ENCODE results near the gene RALGPS1. TPM values are rescaled to one million over a fixed set of nuclear protein-coding genes. Genes with fewer than 3 reads are reported as not detected.

The RALGPS1 gene
- total RNA-seq, 2 experiments from 2014 or later: 4.8 to 5.1 TPM

DNA sequence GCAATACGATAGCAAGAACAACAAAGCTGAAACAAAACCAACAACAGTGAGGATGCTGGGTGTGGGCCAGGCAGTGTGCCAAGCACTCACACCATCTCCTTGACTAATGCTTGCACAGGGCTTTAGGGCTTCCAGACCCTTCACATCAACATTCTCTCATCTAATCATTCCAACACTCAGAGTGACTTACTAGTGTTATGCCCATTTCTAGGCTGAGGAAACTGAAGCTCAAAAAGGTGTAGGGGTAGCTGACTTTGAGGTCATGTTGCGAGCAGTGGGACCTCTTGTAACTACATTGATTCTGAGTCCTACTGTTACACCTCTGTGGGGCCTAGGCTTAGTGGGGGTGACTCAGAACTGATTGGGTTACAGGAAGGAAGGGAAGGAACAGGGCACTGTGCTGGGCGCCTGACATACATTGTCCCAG, 198.2 kb downstream of the RALGPS1 start:
- DNase-seq: no peak
- POLR2A ChIA-PET: no interaction called here
- H3K27ac Mint-ChIP-seq: no peak overlapping the region
- H3K9me3 Mint-ChIP-seq: no peaks in the 10 kb centered on the region
- ATAC-seq (ENCODE audit: low read depth): no peak
- H3K27me3 Mint-ChIP-seq: peaks cover 4% of the 10 kb centered on the region
- no peak overlapping the region for H3K4me3 Mint-ChIP-seq
- H3K36me3 Mint-ChIP-seq: peaks cover 1% of the 10 kb centered on the region
- H3K4me1 Mint-ChIP-seq: peaks cover 19% of the 10 kb centered on the region

DNA sequence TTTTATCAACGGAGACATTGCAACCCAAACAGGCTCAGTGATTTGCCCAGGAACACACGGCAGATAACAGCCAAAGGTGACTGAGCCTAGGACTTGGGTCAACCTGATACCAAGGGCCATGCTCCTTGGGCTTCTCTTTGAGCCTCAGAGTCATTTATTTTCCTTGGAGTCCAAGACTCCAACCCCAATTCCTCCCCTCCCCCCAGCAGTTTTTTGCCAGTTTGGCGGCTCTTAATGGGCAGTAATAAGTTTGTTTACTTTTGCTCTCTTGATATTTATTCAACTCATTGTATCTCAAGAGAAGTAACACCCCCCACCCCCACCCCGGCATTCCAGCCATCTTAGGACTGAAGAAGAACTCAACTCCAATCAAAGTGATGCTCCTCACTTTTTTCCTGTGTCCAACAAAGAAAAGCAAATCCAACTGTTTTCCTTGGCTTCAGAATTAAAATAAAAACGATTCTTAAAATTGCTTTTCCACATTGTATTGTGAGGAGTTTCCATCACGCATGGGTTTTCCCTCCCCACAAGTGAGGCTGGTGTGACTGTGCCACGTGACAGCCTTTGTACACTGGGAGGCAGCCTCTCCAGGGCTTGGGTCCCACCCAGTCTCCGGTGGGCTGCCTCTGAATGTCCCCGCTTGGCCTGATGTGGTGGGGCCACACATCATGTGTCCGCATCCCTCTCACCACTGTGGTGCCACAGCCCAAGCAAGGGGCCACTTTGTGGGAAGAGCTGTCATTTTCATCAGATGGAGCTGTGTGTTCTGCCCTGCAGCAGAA, 198.8 kb downstream of the RALGPS1 start:
- peaks cover 4% of the 10 kb centered on the region for H3K27me3 Mint-ChIP-seq
- H3K9me3 Mint-ChIP-seq: no peaks in the 10 kb centered on the region
- peaks cover 19% of the 10 kb centered on the region for H3K4me1 Mint-ChIP-seq
- H3K27ac Mint-ChIP-seq: no peak overlapping the region
- peaks cover 1% of the 10 kb centered on the region for H3K36me3 Mint-ChIP-seq
- no peak for ATAC-seq (ENCODE audit: low read depth)
- POLR2A ChIA-PET: no interaction called here
- no peak overlapping the region for H3K4me3 Mint-ChIP-seq
- DNase-seq: no peak

DNA sequence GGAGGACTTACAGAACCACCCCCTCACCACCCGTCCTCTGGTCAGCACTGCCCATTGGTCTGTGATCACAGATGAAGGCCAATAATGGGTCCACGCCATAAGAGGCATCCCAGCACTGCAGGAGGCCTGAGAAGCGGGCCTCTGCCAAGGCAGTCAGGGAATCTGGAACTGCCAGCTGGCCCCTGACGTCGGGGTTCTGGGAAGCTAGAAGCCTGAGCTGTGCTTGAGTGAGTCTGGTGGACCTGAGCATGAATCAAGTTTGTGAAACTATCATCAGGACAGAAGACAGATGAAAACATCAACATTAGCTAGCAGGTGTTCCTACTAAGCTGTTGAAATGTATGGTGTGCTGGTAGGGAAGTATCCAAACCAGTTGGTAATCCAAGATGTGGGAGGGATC, 200.0 kb downstream of the RALGPS1 start:
- Mint-ChIP-seq H3K4me1 (peaks cover 28% of the 10 kb centered on the region), H3K36me3 (peaks cover 1% of the 10 kb centered on the region), H3K27ac (no peak overlapping the region), H3K27me3 (peaks cover 10% of the 10 kb centered on the region), H3K9me3 (no peaks in the 10 kb centered on the region), H3K4me3 (no peak overlapping the region)
- DNase-seq: no peak
- ATAC-seq (ENCODE audit: low read depth): no peak
- POLR2A ChIA-PET: no interaction called here

DNA sequence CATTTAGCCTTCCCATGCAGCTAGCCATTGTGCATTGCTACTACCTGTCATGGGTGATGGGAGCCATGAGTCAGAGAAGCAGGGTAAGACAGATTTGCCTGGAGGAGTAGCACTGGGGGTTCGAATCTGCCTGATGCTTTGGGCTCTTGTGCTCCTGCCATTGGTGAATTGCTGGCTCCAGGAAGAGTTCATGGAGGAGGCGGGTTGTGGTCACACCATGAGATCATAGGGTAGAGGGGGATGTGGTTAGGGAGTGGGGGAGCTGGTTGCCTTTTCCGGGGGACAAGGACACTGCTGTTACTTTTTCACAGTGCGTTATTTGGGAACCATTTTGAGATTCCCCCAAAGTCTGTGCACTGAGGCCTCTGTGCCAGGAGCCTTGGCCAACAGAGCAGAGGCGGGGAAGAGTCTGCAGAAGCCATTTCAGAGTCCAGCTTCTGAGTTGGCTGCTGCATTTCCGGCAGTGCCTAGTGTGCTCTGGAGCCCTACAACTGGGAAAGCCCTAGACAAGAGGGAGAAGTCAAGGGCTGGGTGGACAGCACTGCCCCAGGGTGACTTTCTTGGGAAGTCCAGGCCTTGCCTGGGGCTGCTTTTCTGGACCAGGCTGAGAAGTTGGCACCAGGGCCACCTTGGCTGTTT, 201.6 kb downstream of the RALGPS1 start:
- POLR2A ChIA-PET: no interaction called here
- ATAC-seq (ENCODE audit: low read depth) (peak; percentile 48), DNase-seq (peak; percentile 52)
- peak overlapping the region; percentile 88 for H3K27ac Mint-ChIP-seq
- peaks cover 11% of the 10 kb centered on the region for H3K27me3 Mint-ChIP-seq
- peak overlapping the region; percentile 69 for H3K4me3 Mint-ChIP-seq
- H3K4me1 Mint-ChIP-seq: peaks cover 29% of the 10 kb centered on the region
- no peaks in the 10 kb centered on the region for H3K9me3 Mint-ChIP-seq
- H3K36me3 Mint-ChIP-seq: peaks cover 1% of the 10 kb centered on the region

DNA sequence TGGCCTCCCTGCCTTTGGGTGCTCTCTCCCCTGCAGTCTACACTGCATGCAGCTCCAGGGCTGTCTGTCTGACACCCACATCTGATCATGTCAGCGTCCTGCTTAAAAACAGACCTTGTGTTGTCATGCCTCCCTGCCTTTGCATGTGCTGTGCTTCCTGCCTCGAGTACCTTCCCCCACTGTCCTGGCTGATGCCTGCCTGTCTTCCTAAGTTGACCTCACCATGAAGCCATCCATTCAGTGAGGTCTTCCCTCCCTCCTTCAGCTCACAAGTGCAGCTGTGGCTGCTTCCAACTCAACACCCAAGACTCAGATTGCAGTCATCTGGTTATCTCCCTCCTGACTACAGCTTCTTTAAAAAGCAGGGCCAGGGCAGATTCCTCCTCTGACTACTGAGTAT, 202.4 kb downstream of the RALGPS1 start:
- DNase-seq (no peak), ATAC-seq (ENCODE audit: low read depth) (peak; percentile 57)
- POLR2A ChIA-PET: no interaction called here
- Mint-ChIP-seq H3K9me3 (no peaks in the 10 kb centered on the region), H3K27me3 (peaks cover 19% of the 10 kb centered on the region), H3K4me3 (peak overlapping the region; percentile 25), H3K36me3 (peaks cover 1% of the 10 kb centered on the region), H3K4me1 (peaks cover 29% of the 10 kb centered on the region), H3K27ac (peak overlapping the region; percentile 88)

DNA sequence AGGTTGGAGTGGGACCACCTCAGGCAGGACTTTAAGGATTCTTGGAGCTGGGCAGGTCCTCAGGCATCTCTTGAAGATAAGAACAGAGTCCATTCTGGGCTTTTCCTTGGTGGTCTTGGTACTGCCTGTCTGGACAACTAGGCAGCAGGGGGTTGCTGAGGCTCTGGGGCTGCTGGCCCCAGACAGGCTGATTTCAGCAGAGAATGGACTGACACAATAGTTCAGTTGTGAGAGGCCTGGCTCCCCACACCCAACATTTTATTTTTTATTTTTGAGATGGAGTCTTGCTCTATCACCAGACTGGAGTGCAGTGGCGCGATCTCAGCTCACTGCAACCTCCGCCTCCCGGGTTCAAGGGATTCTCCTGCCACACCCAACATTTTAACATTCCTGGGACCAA, 203.2 kb downstream of the RALGPS1 start:
- H3K36me3 Mint-ChIP-seq: peaks cover 1% of the 10 kb centered on the region
- peaks cover 29% of the 10 kb centered on the region for H3K4me1 Mint-ChIP-seq
- POLR2A ChIA-PET: interaction anchor here (0.6 kb wide), 1 partner anchor 57 kb away, joined by 4 read pairs; no protein-coding TSS in a partner anchor
- peaks cover 26% of the 10 kb centered on the region for H3K27me3 Mint-ChIP-seq
- DNase-seq: no peak
- H3K4me3 Mint-ChIP-seq: no peak overlapping the region
- no peak for ATAC-seq (ENCODE audit: low read depth)
- no peak overlapping the region for H3K27ac Mint-ChIP-seq
- H3K9me3 Mint-ChIP-seq: no peaks in the 10 kb centered on the region

DNA sequence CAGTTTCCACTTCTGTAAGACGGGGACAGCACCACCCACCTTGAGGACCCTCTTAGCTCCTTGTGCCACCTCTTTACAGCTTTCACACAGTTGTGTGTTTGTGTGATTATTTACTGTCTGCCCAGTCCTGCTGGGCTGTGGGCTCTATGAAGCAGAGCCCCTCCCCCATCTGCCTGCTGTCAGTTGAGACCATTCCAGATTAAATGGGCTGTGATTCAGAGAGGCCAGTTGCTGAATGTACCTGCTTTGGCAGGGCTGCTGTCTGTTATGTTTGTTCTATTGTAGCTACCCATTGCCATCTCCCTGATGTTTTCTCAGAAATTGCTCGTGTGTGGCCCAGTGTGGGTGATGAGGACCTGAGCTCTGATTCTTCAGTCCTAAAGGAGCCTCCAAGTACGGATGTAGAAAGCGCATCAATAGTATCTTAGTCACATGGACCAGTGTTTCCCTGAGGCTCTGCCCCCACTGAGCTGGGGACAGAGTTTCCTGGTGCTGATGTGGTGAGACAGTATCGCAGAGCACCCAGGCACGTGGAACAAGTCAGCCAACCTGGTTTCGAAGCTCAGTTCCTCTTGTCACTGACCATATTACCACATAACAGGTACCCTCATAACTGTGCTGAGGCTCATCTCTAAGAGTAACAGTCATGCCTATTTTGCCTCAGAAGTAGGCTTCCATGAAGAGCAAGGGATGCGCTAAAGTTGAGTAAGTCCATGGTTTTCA, 204.2 kb downstream of the RALGPS1 start:
- Mint-ChIP-seq H3K27ac (no peak overlapping the region), H3K27me3 (peaks cover 35% of the 10 kb centered on the region), H3K9me3 (no peaks in the 10 kb centered on the region), H3K4me3 (no peak overlapping the region), H3K36me3 (peaks cover 1% of the 10 kb centered on the region), H3K4me1 (peaks cover 29% of the 10 kb centered on the region)
- no peak for DNase-seq
- ATAC-seq (ENCODE audit: low read depth): peak; percentile 27
- POLR2A ChIA-PET: interaction anchor here (1.1 kb wide), 1 partner anchor 278 kb away, joined by 3 read pairs; the partner anchor contains the start of gene SLC2A8

DNA sequence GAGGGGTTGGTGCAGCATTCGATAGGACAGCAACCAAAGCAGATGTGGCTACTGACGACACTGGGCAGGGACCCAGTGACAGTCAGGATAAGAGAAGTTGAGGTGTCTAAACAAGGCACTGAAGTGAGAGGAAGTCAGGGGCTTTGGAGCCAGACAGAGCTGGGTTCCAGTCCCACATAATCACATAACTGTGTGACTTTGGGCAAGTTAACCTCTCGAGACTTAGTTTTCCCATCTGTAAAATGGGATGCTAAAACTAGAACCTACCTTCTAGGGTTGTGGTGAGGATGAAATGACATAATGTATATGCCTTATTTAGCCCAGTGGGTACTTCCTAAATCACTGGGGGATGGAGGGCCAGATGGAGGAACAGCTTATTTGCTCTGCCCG, 204.7 kb downstream of the RALGPS1 start:
- ATAC-seq (ENCODE audit: low read depth): no peak
- Mint-ChIP-seq H3K4me3 (no peak overlapping the region), H3K9me3 (no peaks in the 10 kb centered on the region), H3K36me3 (peaks cover 1% of the 10 kb centered on the region), H3K27me3 (peaks cover 39% of the 10 kb centered on the region), H3K4me1 (peaks cover 29% of the 10 kb centered on the region), H3K27ac (no peak overlapping the region)
- POLR2A ChIA-PET: interaction anchor here (1.1 kb wide), 1 partner anchor 278 kb away, joined by 3 read pairs; the partner anchor contains the start of gene SLC2A8
- DNase-seq: no peak

DNA sequence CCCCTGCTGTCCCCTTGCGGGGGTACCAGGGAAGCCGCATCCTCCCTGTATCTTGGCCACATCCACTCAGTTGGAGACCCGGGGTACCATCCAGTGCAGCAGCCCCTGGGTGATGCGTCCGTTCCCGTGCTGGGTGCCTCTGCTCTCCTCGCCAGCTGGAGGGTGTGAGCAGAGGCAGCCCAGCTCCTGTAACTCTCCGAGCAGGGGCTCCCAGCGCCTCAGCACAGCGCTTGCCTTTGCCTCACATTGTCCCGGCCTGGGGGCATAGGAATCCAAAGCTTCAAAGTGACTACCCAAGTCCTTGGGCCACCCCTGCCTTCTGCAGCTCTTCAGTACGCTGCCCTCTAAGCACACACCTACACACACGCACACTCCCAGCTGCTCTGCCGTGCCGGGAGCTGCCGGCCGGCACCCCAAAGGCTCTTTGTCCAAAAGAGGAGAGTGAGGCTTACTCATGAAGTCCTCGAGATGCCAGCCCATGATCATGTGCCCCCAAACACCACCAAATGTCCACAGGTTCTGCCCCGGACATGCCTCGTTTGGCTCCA, 207.1 kb downstream of the RALGPS1 start:
- Mint-ChIP-seq H3K36me3 (peaks cover 1% of the 10 kb centered on the region), H3K27me3 (peaks cover 55% of the 10 kb centered on the region), H3K4me3 (no peak overlapping the region), H3K9me3 (no peaks in the 10 kb centered on the region), H3K4me1 (peaks cover 18% of the 10 kb centered on the region), H3K27ac (peak overlapping the region; percentile 31)
- POLR2A ChIA-PET: no interaction called here
- no peak for DNase-seq
- ATAC-seq (ENCODE audit: low read depth): no peak

DNA sequence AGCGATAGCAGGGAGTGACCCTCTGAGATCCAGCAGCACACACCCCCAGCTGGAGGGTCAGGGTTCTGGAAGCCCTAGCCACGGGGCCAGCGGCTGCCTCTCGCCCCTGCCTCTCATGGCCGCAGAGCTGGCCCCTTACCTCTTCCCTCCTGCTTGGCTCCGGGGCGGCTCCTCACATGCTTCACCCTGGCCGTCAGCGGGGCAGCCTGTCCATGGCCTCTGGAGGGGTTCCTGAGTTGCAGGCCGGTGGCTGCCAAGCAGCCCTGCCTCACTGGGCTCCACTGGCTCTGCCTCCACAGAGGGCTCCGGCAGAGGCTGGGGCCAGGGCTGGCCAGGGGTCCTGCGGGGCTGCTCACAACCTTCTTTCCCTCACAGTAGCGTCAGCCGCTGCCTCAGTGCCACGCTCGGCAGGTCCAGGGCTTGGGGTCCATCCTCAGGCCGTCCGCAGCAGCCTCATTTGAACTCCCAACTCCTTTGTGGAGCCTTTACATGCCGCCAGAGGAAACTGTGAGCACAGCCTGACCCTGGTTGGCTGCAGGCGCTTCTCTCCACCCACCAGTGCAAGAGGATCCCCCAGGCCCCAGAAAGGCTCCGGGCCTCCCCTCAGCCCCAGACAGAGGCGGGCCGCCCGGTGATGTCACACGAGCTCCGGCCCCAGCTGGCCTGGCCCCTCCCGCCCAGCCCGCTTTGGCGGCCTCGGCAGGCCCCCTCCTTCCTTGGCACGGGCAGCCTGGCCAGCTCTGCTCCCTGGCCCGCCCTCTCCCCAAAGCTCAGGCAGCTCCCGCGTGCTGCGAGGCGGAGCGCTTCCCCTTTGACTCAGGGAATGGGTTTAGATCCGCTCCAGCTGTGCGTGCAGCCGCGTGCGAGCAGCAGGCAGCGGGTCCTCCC, 207.8 kb downstream of the RALGPS1 start, which contains the start of gene ANGPTL2:
ANGPTL2 (minus strand) TSS at position 460 of the 888 bp plus-strand sequence. CDS start 13,904 bp downstream, outside the sequence.
- Mint-ChIP-seq H3K9me3 (no peaks in the 10 kb centered on the region), H3K27ac (peak within 1 kb of the TSS; percentile 31), H3K4me3 (peak within 1 kb of the TSS; percentile 19), H3K4me1 (peaks cover 12% of the 10 kb centered on the region), H3K27me3 (peaks cover 62% of the 10 kb centered on the region), H3K36me3 (no peaks in the 10 kb centered on the region)
- ATAC-seq (ENCODE audit: low read depth) (peak; percentile 47), DNase-seq (no peak)
- POLR2A ChIA-PET: no interaction called here

DNA sequence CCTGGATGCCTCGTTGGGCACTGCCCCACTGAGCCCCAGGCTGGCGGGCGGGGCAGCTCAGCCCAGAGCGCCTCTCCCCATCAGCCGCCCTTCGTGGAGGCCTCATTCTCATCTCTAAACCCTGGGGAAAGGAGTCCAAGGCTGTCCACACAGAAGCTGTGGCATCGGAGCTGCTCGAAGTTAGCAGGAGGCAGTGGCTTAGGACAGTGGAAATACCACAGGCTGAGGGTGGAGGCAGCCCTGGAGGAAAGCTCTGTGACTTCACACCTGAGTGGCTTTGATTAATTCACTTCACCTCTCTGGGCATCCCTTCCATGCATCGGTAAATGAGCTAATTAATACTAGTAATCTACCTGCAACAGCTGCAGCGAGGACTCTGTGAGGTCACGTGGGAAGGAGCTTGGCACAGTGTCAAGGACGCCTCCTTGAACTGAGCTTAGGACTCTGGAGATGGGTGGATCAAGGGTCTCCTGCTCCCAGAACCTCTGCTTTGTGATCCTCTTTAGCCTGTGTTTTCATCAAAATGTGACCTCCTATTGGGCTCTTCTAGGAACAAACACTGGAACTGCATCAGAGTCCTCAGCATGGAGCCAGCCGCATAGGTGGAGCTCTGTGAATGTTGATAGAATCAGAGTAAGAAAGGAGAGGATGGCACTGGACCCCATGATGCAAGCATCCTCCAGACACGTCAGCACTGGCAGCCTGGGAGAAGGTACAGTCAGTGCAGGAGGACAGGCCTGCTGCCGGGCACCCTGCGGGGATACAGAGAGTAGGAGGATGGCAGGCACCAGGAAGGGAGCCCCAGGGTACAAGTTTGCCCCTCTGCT, 208.7 kb downstream of the RALGPS1 start:
- POLR2A ChIA-PET: interaction anchor here (0.6 kb wide), 1 partner anchor 137 kb away, joined by 3 read pairs; no protein-coding TSS in a partner anchor
- Mint-ChIP-seq H3K36me3 (no peaks in the 10 kb centered on the region), H3K9me3 (no peaks in the 10 kb centered on the region), H3K27ac (no peak overlapping the region), H3K4me3 (peak overlapping the region; percentile 19), H3K4me1 (peaks cover 12% of the 10 kb centered on the region), H3K27me3 (peaks cover 63% of the 10 kb centered on the region)
- DNase-seq (no peak), ATAC-seq (ENCODE audit: low read depth) (no peak)

DNA sequence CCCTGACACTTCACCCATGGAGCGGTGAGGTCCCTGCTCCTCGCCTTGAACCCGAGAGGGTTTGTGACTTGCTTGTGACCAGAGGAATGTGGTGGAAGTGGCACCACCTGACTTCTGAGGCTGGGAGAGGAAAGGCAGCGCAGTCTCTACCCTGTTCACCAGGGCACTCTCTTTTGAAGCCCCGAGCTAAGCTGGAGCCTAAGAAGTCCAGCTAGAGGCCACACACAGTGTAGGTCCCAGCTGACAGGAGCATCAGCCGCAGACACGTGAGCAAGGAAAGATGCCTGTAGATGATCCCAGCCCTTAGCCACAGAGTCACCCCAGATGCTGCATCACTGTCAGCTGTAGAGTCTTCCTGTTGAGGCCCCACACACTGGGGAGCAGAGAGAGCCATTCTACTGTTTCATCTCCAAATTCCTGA, 209.5 kb downstream of the RALGPS1 start:
- ATAC-seq (ENCODE audit: low read depth) (no peak), DNase-seq (no peak)
- POLR2A ChIA-PET: no interaction called here
- Mint-ChIP-seq H3K36me3 (no peaks in the 10 kb centered on the region), H3K4me1 (peaks cover 5% of the 10 kb centered on the region), H3K9me3 (no peaks in the 10 kb centered on the region), H3K27ac (no peak overlapping the region), H3K27me3 (peaks cover 58% of the 10 kb centered on the region), H3K4me3 (no peak overlapping the region)

Data from activated naive CD8-positive, alpha-beta T cell treated with anti-CD3 and anti-CD28 coated beads, Interleukin-2, amount 10 ng/mL, durations not matched to agents 7 days and 5 days (primary cell).